HG02840 (cell line): ENCODE results near the gene RELCH.

Experiments
- ATAC-seq: cut with Tn5 transposase; IDR thresholded peaks from one replicate; pipeline ENCODE4 v1.9.1; 2021; ENCODE audit warnings: mild to moderate bottlenecking, moderate library complexity, moderate number of reproducible peaks; ENCODE audit not compliant: unreplicated experiment, low FRiP score

RELCH gene

DNA sequence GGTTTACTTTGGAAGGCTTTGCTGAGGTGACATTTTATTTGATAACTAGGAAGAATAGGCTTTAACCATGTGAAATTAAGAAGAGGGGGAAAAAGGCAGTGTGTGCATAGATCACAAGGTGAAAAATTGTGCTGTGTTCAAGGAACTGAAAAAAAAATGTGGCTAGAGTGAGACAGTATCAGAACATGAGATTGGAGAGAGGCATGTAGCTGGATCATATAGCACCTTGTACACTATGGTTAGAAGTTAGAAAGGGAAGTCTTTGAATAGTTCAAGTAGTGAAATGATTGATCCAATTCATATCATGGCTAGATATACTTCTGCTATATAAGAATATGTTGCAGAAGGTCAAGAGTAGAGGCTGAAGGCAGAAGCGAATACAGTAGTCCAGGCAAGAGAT is 125.8 kb downstream of the RELCH start:
- ATAC-seq: no peak

DNA sequence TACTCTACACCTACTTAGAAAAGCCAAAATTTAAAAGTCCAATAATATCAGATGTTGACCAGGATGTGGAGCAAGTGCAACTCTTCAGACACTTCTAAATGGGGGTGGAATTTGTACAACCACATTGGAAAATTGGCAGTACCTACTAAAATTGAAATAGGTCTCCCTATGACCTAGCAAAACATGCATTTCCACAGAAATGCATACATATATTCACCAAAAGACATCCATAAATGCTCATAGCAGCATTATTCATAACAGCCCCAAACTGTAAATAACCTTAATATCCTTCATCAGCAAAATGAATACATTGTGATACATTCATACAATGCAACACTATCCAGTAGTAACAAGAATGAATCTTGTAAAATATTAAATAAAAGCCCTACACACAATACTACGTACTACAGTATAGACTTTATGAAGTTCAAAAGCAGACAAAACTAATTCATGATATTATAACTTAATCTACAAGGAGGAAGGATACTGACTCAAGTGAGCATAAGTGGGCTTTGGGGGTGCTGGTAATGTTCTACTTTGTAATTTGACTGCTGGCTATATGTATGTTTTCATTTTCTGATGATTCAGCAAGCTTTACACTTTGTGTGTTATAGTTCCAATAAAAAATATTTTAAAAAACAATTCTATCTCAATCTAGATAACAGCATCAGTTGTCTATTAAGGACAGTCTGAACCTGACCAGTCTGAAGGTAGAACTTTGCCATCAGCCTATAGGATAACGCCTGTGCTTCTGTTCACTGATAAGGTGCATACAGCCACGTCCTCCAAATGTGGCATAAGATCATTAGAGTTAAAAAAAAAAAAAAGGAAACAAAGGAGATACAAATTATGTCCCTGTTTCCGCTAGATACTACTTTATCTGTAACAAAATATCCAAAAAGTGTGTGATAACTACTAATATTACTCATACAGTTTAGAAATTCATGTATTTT is 131.4 kb downstream of the RELCH start:
- ATAC-seq: no peak

DNA sequence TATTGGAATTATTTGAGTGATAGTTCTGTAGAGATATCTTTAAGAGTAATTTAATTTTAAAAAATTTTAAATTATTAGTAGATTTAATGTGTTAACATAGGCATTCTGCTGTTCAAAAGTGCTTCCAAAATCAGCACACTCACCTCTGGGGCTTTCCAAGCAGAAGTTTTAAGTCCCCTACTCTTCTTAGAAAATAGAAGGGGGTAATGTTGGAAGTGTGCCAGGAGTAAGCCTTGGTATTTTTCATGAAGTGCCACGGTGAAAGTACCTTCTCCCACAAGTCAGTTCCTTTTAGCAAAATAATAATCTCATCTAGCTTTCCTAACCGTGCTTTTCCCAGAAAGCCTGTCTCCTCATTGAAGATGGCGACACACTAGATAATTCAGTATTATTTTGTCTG is 134.1 kb downstream of the RELCH start:
- no peak for ATAC-seq

DNA sequence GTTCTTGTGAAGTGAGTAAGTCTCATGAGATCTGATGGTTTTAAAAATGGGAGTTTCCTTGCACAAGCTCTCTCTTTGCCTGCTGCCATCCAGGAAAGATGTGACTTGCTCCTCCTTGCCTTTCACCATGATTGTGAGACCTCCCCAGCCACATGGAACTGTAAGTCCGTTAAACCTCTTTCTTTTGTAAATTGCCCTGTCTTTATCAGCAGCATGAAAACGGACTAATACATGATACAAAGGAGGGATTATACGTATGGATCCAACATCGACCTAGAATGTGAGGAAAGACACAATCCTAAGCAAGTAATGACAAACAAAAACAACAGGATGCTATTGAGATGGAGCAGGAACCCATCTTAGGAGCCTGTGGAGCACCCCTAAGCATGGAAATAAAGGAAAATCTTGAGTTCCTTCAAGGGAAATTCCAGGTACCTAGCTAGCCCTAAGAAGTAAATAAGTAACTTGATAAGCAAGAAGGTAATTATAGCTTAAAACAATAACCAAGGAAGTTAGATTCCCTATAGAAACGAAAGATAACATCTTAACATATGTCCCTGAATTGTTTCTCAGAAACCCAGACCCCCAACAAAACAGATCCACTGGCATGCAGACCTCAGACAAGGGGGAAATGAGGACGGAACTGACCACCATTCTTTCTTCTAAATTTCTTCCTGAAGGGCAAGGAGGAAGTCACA is 136.6 kb downstream of the RELCH start:
- no peak for ATAC-seq

DNA sequence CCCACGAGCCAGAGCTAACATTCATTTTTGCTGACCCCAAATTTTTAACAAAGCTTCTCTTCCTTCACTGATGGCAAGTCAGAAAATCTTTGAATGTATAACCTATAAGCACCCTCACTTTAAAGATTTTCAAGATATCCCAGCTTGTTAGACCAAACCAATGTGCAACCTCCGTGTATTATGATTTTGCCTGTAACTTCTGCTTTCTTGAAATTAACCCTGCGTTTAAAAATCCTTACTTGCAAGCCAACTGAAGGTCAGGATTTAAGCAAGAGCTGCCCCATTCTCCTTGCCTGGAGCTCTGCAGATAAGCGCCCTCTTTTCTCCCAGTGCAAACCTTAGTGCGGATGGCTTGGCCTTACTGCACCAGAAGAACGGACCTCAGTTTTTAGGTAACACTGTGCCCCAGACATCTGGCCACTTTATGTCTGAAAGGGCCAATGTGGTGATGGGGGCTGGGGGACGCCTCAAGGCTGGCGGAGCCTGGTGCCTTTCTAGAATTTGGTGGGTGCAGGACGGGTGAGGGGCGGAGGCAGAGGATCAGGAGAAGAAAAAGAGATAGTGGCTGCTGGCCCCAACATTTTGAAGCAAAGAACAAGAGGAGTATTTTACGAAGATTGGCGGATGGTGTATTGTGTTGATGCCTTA is 137.2 kb downstream of the RELCH start:
- no peak for ATAC-seq

DNA sequence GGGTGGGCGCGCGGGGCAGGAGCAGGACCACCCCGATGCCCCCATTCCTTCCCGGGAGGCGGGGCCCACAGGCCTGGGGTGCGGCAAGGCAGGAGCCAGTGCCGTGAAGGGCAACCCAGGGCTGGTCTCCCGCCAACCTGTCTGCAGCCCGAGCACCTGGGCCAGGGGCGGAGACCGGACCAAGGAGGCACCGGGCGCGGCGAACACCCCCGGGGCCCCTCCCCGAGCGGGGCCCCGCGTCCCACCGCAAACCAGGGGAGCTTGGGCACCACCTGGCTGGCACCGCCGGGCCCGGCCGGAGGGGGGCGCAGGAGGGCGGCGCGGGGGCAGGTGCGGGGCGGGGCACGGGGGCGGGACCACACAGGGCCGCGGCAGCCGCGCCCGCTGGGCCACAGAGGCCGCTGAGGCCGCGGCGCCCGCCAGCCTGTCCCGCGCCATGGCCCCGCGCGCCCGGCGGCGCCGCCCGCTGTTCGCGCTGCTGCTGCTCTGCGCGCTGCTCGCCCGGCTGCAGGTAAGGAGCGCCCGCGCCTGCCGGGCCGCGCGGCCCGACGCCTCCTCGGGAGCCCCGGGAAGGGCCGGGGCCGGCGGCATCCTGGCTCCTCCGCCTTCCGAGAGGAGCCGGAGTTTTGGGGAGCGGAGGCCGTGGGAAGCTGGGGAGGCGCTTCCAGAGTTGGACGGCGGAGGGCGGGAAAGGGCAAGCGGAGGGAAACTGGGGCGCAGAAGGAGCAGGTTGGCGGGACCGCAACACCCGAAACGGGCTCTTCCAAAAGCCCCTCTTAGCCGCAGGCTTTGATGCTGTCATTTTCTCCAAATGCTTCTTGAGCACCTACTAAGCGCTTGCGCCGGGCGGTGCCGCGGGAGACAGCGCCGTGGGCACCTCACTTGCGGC is 138.1 kb downstream of the RELCH start, which contains the start of gene TNFRSF11A:
TNFRSF11A (plus strand) TSS at position 394 of the 889 bp plus-strand sequence; CDS start at position 437, 43 bp downstream.
- peak; percentile 59 for ATAC-seq

DNA sequence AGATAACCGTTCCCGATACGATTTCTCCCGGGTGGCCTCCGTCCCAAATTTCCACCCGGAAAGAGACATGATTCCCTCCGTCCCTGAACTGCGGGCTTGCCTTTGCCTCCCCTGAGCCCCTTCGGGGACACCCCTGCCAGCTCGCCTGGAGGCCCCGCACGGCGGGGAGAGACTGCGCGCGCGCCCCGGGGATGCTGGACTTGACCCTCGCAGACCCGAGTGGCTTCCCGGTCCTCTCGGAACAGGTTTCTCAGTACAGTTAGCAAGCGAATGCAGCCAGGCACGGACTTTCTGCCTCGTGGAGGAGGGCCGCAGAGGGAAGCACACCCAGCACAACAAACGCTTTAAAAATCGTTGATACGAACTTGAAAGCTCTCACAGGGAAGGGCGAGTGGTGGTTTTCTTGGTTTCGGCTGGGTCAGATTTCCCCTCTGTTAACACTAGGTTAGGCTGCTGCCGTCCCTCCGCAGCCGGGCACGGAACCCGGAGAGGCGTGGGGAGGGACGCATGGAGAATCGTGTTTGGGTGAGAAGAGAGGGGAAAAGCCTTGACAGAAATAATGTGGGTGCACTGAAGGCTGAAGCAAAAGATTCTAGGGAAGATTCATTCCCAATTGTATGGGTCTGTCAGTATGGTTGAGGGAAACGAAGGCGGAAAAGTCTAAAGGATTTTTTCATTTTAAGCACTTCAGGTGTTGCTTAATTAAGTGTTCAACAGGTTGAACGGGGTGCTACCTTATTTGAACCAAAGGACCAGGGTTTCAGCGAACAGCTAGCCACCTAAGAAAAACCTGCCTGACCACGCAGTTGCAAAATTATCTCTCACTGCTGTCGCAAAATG is 139.0 kb downstream of the RELCH start:
- ATAC-seq: no peak

DNA sequence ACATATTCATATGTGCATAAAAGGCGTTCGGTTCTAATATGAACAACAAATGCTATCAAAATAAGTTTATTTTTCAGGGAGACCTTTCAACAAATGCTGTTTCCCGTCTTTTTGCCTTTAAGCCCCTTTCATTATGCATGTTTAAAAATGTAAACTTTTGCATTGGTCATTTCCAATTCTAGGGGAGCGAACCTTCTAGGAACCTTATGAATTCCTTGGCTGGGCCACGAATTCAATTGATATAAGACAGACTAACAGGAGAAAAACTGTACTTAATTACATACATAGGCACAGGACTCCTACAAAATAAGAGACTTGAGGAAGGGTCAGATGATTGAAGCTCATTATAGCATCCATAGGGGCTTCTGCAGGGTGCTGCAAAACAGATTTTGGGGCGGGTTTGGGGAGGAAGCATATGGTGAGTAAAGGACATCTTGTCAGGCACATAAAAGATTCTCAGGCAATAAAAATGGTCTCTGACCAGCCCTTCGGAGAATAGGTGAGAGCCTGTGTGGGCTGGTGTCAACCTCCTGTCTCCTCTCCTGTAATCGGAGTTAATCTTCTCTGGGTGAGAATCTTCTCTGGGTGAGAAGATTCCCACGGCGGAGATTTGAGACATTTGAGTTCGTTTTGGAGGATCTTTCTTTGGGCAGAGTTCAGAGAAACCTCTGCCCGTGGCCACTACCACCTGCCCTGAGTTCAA is 139.7 kb downstream of the RELCH start:
- no peak for ATAC-seq

DNA sequence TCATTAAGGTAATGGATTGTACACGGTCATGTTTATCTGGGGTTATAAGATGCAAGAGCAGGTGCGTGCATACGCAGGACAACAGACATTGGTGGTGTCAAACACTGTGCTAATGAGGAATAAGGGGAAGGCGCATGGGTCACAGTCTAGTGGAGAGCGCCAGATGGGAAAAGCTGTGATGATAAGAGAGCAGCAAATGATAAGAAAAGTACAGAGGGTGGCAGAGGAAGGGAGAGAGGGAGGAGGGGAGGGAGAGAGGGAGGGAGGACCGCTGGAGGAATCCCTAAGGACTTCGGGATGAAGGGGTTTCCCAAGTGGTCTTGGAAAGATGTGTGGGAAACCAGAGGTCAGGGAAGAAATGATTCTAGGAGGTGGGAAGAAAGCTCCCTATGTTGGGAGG is 140.9 kb downstream of the RELCH start:
- no peak for ATAC-seq

DNA sequence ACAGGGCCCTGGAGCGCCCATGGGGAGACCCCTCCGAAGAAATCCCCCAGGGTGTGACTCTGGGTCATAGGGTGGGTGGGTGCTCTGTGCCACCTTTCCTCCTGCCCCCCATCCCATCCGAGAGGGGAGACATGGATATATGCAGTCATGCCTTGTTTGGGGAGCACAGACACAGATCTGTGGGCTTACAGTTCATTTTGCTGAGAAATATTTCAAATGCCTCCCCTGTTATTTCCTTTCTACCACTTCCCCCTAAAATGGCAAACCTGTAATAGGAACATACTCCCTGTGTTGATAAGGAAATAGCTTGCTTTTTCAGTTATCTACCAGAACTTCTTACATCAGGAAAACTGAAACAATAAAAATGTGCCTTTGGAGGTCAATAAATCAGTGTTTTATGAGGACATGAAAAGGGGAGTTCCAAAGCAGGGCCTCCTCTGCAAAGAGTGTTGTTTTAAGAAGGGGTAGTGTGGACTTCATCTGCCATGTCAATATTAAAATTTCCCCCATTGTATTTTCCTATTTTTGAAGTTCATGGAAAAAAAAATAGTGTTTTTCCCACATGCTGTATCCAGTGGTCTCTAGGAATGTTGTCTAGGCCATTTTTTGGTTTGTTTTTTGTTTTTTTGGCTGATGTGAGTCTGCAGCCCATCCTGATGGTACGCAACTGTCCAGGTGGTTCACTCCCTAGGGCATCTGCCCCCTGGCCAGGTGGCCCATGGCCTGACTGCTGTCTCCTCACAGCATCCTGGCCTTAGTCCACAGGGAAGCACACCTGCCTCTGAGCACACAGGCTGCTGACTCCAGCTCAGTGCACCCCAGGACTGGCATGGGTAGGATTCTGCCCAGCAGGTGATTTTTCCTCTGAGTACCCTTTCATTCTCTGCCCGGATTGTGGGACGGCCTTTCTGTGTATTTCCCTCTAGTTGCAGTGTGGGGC is 141.8 kb downstream of the RELCH start:
- no peak for ATAC-seq

DNA sequence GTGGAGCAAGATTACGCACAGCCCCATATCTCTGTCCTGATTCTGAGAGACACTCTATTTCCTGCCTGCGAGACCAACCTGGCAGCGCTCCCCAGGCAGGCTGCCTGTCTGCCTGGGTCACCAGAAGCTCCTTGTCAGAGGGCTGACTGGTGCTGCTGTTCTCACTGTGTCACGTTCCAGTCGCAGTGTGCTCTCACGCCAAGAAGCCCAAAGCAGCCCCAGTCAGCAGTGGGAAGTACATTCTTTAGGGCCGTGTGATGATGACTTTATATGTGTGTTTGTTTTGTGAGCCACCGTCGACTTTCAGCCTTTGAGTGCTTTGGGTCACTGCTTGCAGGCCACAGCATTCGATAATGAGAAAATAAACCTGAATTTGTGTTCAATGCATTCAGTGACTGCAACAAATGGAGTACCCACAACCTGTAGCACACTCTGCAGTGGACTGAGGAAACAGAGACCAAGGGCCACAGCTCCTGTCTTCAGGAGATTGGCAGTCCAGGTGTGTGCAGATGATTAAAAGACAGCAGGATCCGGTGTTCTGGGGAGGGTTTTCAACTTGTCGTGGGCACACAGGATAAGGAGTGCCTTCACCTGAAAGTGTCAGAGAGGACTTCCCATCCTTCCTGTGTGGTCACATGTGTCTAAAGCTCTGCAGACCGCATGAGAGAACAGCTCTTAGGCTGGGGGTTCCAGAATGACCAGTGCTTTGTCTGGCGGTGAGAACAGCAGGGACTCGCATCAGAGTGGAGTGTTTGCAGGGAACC is 142.8 kb downstream of the RELCH start:
- ATAC-seq: no peak

DNA sequence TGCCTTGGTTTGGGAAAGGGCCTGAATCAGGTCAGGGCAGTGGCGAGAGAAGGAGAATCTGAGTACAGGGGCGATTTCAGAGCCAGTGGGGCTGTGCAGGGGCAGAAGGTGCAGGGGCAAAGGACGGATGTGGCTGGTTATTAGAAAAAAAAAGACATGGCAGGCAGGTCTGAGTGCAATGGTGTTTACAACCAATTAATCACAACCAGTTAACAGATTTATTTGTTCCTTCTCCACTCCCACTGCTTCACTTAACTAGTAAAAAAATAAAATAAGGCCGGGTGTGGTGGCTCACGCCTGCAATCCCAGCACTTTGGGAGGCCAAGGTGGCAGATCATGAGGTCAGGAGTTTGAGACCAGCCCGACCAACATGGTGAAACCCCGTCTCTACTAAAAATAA is 143.6 kb downstream of the RELCH start:
- ATAC-seq: no peak

DNA sequence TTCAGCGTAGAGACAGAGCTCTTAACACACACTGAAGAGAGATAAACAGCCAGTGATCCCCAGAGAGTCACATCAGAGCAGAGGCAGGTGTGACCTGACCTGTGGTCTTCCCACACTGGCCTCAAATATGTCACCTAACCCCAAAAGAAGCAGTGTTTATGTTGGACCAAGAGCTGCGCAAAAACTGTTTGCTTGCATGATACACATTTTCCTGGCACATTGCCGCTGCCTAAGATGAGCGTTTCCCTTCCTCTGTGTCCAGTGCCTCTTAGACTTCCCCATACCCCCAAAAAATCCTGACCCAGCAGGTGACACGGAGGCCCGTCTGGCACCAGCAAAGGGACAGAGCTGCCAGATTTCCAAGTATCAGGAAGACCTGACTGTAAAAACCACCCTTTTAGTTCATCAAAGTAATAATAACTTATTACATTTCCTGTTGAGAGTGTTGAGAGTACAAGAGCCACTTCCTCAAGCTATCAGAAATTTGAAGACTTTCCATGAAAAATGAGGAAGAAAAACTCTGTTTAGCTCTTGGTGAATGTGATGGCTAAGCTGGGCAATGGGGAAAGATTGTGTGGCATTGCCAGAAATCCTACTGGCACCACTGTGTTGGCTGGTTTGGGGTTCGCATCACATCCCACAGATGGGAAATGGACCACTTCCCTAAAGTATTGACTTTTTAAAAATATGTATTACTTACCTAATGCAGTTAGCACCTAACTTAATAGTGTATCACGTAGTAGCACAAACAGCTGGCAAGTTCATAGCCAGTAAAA is 144.7 kb downstream of the RELCH start:
- ATAC-seq: no peak

DNA sequence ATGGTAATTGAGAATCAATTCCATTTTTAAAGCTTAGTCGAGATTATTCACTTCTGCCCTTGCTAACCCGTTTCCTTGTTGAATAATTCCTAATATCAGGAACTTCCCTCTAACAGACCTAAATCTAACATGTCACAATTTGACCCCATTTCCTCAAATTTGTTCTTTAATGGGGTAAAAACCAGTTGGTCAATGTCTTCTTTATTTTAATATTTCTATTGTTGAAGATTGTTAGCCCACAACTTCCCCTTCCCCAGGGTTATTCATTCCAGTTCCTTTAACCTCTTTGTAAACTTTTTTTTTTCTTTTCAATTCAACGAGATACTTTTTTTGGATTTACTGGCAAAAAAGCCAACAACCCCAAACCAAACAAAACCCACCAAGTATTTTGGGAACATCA is 145.4 kb downstream of the RELCH start:
- no peak for ATAC-seq

DNA sequence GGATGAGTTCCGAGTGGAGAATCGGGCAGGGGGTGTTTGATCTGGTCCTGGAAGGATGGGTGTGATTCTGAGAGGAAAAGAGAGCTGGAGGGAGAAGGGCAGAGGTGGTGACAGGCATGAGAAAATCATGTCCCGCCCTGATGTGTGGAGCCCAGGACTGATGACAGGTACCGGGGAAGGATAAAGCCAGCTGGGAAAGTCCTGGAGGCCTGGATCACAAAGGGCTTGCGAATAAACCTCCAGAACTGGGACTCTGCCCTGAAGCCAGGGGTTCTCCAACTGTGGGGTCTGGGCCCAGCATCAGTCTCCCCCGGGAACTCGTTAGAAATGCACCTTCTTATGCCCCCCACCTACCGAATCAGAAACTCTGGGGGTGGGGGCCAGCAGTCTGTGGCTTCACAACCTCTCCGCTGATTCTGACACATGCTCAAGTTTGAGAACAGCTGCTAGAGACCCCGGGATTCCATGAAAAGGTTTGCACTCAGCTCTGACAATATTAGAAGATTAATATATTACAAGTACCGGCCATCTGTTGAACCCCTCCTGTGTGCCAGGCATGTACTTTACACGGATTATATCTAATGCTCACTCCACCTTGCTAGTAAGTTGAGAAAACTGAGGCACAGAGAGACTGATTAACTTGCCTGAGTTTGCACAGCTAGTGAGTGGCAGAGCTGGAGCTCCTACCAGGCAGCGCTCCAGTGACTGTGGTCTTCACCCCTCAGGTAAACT is 146.1 kb downstream of the RELCH start:
- ATAC-seq: no peak
